Ovary (tissue), 9 donors: ENCODE results near the gene ALKAL2. TPM values are rescaled to one million over a fixed set of nuclear protein-coding genes. Genes with fewer than 3 reads are reported as not detected.

Experiments
- DNase-seq, 5 donors: peaks; one replicate each; pipeline ENCODE4 v3.0.0-alpha.2; 2019 to 2020
- H3K27ac ChIP-seq, 2 donors: fragments of 200-600 bp; one replicate each; pipeline versions ENCODE4 v1.5.1 to v1.8.0; 2019 to 2022
- H3K27me3 ChIP-seq: fragments of 200-600 bp; one replicate; pipeline ENCODE4 v1.8.0; 2022
- H3K36me3 ChIP-seq: fragments of 200-600 bp; sonication (generic); one replicate; pipeline ENCODE4 v1.5.1; 2019
- H3K4me1 ChIP-seq: one replicate; pipeline ENCODE4 v1.8.1; 2013; ENCODE audit warnings: mild to moderate bottlenecking, moderate library complexity; ENCODE audit not compliant: insufficient read depth
- H3K4me3 ChIP-seq: fragments of 200-600 bp; sonication (generic); one replicate; pipeline ENCODE4 v1.5.1; 2017
- H3K9me3 ChIP-seq, 2 donors: fragments of 200-600 bp in 1 of 2; sonication (generic) in 1 of 2; one replicate each; pipeline versions ENCODE4 v1.5.1 to v1.8.1; 2013 to 2019; ENCODE audit warnings: mild to moderate bottlenecking in 1 of 2, moderate library complexity in 1 of 2
- EP300 ChIP-seq: sonication (generic); formaldehyde crosslinking; IDR thresholded peaks from one replicate; pipeline ENCODE4 v1.6.1; 2017; ENCODE audit warnings: antibody characterized with exemption
- POLR2A ChIP-seq: fragments of 450-650 bp; IDR thresholded peaks from one replicate; pipeline ENCODE4 v1.6.1; 2017; ENCODE audit warnings: antibody characterized with exemption, mild to moderate bottlenecking, moderate library complexity
- WGBS, 3 donors: extraction: QIAGEN DNeasy Blood & Tissue Kit in 1 of 3; methylation state at CpG; one replicate each; pipeline versions ENCODE4 v1.1.5 to v1.1.7; 2013 to 2017; 5-methylcytosine and 5-hydroxymethylcytosine counted together
- intact Hi-C, 4 donors: fragments of 100-400 bp; cut with DNase I; formaldehyde crosslinking; loops; one replicate each; pipeline versions ENCODE4 v1.11.0 to v1.15.1; 2022 to 2023
- polyA plus RNA-seq, 2 donors: library from polyadenylated mRNA; stranded (reverse); fragments of 200-250 nt in 1 of 2; fragments of 350-450 nt in 1 of 2; fragmentation: Illumina TruSeq in 1 of 2; extraction: RNeasy Lipid Tissue Mini Kit (QIAGEN cat#74804) in 1 of 2; gene quantifications; one replicate each; pipeline ENCODE4 v1.2.3, GENCODE V29; 2013 to 2014
- total RNA-seq, 7 donors: library from RNA; depleted of rRNA in 2 of 7; stranded (reverse); fragments of >200 nt in 2 of 7; fragmentation: NEBNext Ultra II Directional in 3 of 7; extraction: Animal tissue kit (Norgen Biotek cat#: 25700) in 3 of 7; gene quantifications; one replicate each; pipeline versions ENCODE4 v1.1.0 to v1.2.4, GENCODE V29; 2016 to 2023
- TF ChIP-seq, protein P1 (sequence below), 3 donors: fragments of 450-650 bp in 2 of 3; fragments of 200-600 bp in 1 of 3; IDR thresholded peaks; one replicate each; pipeline versions ENCODE4 v1.5.1 to v1.8.0; 2016 to 2022; ENCODE audit warnings: antibody characterized with exemption in 3 of 3, mild to moderate bottlenecking in 1 of 3
- donor health status: DM: no; HTN: no; CAD: no; lungs with moderate emphysema.
- donor health status: DM: no; HTN: no; CAD: no.
- donor health status: Bipolar disorder and iron deficiency.
- donor health status: DM: yes; HTN: yes; CAD: no.
- donor health status: DM: no; HTN: no; CAD: no.
- donor health status: DM: yes; HTN: yes; CAD: no.

ALKAL2 gene
- total and polyA plus RNA-seq, 9 donors: 9.6 to 259 (median 57.1) TPM

DNA sequence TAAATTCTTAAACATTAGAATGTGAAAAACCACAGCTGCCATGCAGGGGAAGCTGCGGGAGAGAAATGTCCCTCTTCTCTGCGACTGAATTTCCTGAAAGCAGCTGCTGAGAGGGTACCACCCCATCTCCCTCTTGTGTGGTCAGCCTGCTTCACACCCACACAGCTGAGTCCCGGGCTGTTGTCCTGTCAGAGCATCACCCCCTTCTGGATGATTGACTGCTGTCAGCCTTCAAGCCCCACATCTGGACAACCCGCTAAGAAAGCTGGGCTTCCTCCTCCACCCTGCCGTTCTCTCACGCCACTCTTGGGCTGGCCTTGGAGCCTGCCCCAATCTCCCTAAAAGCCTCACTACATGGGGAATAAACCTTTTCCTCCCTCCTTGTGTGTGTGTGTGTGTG, 50.0 kb downstream of the ALKAL2 start:
- 69 to 77% (median 73%) methylated on average over 6 of the region's 6 CpGs for WGBS, 3 donors
- Histone ChIP-seq H3K4me1 (no peaks in the 10 kb centered on the region), H3K27ac (no peak overlapping the region), H3K4me3 (no peak overlapping the region), H3K9me3 (no peaks in the 10 kb centered on the region), H3K36me3 (no peaks in the 10 kb centered on the region), H3K27me3 (no peaks in the 10 kb centered on the region)
- DNase-seq: no peak
- intact Hi-C loops: no loop called here
- TF ChIP-seq EP300 (no peak), POLR2A (no peak)
- TF ChIP-seq, protein P1, sequence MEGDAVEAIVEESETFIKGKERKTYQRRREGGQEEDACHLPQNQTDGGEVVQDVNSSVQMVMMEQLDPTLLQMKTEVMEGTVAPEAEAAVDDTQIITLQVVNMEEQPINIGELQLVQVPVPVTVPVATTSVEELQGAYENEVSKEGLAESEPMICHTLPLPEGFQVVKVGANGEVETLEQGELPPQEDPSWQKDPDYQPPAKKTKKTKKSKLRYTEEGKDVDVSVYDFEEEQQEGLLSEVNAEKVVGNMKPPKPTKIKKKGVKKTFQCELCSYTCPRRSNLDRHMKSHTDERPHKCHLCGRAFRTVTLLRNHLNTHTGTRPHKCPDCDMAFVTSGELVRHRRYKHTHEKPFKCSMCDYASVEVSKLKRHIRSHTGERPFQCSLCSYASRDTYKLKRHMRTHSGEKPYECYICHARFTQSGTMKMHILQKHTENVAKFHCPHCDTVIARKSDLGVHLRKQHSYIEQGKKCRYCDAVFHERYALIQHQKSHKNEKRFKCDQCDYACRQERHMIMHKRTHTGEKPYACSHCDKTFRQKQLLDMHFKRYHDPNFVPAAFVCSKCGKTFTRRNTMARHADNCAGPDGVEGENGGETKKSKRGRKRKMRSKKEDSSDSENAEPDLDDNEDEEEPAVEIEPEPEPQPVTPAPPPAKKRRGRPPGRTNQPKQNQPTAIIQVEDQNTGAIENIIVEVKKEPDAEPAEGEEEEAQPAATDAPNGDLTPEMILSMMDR (IDR thresholded peaks at IDR 0.05): no peak

DNA sequence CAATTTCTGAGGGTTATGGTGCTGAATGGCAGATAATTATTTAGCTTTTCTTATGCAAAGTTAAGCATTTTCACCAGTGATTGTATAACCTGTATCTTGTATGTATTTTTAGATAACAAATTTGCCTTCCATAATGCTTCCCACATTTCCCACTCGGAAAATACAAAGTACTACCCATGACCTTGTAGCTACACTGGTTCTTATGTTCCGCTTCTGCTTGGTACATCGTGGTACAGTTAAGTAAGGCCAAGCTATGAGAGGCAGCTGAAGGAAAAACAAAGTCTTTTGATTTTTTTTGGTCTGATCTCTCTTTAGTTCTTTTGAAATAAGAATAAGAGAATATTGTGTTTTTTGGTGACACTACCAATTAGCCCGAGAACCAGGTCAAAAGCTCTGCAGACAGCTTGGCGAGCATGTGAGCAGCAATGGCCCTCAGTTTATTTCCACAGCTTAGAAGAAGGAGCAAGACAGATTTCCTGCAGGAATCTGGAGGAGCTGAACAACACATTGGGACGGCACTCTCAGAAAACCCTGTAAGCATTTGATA, 50.8 kb downstream of the ALKAL2 start:
- Histone ChIP-seq H3K27me3 (no peaks in the 10 kb centered on the region), H3K27ac (no peak overlapping the region), H3K4me3 (no peak overlapping the region), H3K4me1 (no peaks in the 10 kb centered on the region), H3K36me3 (no peaks in the 10 kb centered on the region), H3K9me3 (no peaks in the 10 kb centered on the region)
- TF ChIP-seq EP300 (no peak), POLR2A (no peak)
- TF ChIP-seq, protein P1 (IDR thresholded peaks at IDR 0.05): no peak
- 56 to 84% (median 80%) methylated on average over 6 of the region's 6 CpGs for WGBS, 3 donors
- no peak for DNase-seq
- intact Hi-C loops: no loop called here

DNA sequence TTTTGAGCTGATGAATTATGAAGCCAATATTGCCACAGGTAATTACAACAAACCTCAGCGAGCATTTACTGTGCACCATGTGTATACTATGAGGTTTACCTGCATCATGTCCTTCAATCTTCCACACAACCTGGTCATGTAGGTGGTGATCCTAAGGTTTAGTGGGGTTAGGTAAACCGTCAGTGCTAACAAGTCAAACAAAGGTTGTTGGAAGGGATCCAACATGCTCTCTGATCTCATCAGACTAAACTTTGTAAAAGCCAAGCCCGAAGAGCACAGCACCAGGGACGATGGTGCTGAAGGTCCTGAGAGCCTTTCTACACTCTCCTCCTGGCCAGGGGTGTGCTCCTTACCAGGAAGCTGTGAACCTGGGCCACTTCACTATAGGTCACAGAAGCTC, 53.5 kb downstream of the ALKAL2 start:
- no peaks in the 10 kb centered on the region for H3K36me3 ChIP-seq
- intact Hi-C loops: no loop called here
- 93 to 95% (median 94%) methylated on average over 4 of the region's 4 CpGs for WGBS, 3 donors
- TF ChIP-seq, protein P1 (IDR thresholded peaks at IDR 0.05): no peak
- TF ChIP-seq POLR2A (no peak), EP300 (no peak)
- H3K9me3 ChIP-seq: no peaks in the 10 kb centered on the region
- H3K27me3 ChIP-seq: no peaks in the 10 kb centered on the region
- no peaks in the 10 kb centered on the region for H3K4me1 ChIP-seq
- DNase-seq: no peak
- H3K27ac ChIP-seq: no peak overlapping the region
- H3K4me3 ChIP-seq: no peak overlapping the region

DNA sequence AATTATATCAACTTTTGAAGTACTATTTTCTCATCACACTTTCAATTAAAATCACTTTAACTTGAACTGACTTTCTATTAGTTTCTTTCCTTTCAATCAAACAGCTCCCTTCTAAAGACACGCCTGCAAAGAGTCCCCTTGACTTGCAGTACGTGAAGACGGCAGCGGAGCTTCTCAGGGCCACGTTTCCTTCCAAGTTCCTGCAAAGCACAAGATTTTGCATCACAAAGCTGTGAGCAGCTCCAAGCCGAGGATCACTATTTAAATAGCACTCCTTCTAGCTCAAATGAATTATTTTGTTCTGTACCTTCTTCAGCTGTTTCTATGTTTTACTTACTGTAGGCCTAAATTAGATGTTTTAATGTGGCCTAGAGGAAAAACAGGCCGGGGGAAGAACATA, 54.9 kb downstream of the ALKAL2 start:
- DNase-seq: no peak
- no peaks in the 10 kb centered on the region for H3K27me3 ChIP-seq
- no peaks in the 10 kb centered on the region for H3K36me3 ChIP-seq
- intact Hi-C loops: no loop called here
- H3K4me3 ChIP-seq: no peak overlapping the region
- H3K27ac ChIP-seq: no peak overlapping the region
- TF ChIP-seq, protein P1 (IDR thresholded peaks at IDR 0.05): no peak
- no peak for TF ChIP-seq EP300
- no peak for TF ChIP-seq POLR2A
- WGBS, 3 donors: 81 to 90% (median 84%) methylated on average over 7 of the region's 7 CpGs
- H3K9me3 ChIP-seq: no peaks in the 10 kb centered on the region
- H3K4me1 ChIP-seq: no peaks in the 10 kb centered on the region
